Pons (tissue), 1 donor: ENCODE data around the gene FBXO10.
A peak's percentile ranks its signal among the peaks of the same experiment; 100 is the strongest.
"Not testable (repeated sequence)": the region's sequence is repeated elsewhere in the genome, so short reads cannot be mapped to it uniquely, and the experiment has no call there.

Experiments used
- DNase-seq: peaks from one replicate; pipeline ENCODE4 v3.0.0-alpha.2; 2016; ENCODE audit warnings: low spot score

FBXO10 gene

DNA sequence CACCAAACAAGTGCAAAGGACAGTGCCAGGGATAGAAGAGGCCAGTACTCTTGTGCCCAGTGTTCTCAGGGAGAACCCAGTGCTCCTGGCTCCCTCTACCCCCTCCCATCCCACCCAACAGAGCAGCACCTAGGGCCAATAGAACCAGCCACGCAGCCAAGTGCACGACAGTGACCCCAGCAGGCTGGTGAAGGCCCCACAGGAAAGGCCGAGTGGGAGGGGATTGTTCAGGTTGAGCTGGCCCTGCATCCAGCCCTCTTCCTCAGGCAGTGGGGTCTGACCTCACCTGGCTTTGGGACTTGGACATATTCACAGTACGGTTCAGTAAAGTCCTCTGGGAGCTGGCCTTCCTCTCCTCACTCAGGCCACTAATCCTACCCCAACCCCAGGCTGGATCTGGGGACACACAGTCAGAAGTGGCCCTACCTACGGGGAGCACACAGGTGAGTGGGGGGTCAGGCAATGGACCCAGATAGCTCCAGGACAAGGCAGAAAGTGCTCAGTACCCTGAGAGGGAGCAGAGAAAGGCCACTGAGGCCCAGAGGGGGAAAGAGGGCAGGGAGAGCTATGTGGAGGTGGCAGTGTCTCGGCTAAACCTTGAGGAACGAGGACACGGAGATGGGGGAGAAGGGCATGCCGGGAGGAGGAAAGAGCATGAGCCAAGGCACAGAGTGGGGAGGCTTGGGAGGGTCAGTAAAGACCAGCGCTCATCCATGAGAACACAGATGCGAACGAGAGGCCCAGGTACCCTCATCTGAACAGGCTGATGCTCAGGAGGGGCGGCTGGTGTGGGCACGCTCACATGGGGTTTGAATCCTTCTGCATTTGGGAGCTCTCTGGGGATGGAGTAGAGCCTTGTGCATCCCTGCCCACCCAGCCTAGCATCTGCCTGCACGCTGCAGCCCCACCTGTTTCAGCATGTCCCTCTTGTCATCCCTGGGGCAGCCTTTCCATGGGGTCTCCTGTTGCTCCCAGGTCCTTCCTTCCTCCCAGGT is 64.9 kb downstream of the FBXO10 start:
- no peak for DNase-seq

GRCh38 chr9:37510053-37510452 is 66.1 kb downstream of the FBXO10 start:
- DNase-seq = not testable (repeated sequence)

DNA sequence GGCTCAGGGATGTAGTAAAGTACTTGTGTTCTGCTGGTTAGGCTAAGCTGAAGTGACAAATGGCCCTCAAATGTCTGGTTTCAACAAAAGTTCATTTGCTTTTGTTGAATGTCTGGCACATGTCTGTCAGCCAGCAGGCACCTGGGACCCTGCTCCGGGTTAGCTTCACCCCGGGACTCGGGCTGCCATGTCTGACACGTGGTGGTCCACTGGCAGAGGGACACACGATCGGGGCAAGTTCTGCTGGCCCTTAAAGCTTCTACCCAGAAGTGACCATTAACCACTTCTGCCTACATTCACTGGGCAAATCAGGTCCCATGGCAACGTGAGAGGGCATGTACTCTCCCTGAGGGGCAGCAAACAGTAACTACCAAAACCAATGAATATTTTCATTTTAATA is 66.6 kb downstream of the FBXO10 start:
- DNase-seq = no peak

GRCh38 chr9:37508834-37509206 is 67.4 kb downstream of the FBXO10 start:
- DNase-seq = no peak

GRCh38 chr9:37508135-37508833 is 67.9 kb downstream of the FBXO10 start:
- DNase-seq = no peak

GRCh38 chr9:37507566-37508134 is 68.5 kb downstream of the FBXO10 start:
- no peak for DNase-seq

- DNase-seq = no peak
Observed at GRCh38 chr9:37504605-37505004, 71.6 kb downstream of the FBXO10 start.

- no peak for DNase-seq
Observed at GRCh38 chr9:37503736-37504135, 72.4 kb downstream of the FBXO10 start.

DNA sequence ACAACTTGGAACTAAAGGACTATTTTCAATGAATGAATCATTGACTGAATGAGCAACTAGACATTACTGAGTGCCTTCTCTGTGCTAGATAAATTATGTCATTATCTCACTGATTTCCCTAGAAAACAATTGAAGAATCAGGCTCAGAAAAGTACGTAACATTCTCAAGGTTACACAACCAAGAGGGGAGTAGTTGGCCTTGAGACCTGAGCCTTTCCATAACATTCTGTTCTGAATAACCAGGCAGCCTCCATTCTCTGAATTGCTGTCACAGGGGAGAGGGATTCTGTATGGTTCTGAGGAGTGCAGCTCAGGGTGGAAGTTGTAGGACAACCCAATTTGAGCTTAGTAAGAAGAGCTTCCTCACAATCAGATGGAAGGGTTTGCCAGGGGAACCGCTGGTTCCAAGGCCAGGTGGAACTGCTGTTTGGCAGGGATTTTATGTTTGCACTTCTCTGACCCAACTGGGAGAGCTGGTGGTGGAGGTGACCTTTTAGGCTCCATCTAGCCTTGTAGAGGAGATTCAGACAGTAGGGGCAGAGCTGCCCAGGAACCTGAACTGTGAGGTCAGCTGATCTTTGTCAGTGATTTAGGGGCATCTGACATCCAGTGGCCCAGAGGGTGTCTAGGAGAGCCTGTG is 74.1 kb downstream of the FBXO10 start:
- no peak for DNase-seq

DNA sequence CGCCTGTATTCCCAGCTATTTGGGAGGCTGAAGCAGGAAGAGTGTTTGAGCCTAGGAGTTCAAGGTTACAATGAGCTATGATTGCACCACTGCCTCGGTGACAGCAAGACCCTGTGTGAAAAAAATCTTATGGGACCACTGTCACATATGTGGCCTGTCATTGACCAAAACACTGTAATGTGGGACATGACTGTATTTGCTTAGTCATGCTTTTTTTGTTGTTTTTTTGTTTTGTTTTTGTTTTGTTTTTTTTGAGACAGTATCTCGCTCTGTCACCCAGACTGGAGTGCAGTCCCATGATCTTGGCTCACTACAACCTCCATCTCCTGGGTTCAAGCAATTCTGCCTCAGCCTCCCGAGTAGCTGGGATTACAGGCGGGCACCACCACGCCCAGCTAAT is 76.9 kb downstream of the FBXO10 start:
- no peak for DNase-seq

DNA sequence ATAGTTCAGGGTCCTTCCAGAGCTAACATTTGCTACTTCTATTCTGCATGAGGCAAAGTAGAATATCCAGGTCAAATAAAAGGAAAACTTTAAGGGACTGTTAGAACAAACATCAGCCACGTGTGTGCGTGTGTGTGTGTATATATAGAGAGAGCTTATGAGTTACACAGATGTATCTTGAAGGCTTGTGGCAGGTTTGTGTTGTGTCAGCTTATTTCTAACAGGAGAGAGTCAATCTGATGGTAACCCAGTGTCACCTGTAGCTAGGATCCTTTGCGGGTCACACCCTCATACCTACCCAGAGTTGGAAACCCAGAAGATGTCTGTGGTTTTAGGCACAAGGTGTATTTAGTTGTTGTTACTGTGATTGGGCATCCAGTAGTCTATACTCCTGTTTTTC is 77.7 kb downstream of the FBXO10 start:
- no peak for DNase-seq

DNA sequence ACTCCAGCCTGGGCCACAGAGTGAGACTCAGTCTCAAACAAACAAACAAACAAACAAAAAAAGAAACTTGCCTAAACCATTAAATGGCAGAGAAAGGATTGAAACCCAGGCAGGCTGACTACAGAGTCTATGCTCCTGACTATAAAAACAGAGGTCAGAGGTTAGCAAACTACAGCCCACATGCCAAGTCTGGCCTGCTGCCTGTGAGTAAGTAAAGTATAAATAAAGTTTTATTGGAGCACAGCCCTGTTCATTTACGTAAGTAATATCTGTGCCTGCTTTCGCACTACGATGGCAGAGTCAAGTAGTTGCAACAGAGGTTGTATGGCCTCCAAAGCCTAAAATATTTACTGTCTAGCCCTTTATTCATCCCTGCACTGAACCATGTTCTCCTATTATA is 78.9 kb downstream of the FBXO10 start:
- DNase-seq = no peak

DNA sequence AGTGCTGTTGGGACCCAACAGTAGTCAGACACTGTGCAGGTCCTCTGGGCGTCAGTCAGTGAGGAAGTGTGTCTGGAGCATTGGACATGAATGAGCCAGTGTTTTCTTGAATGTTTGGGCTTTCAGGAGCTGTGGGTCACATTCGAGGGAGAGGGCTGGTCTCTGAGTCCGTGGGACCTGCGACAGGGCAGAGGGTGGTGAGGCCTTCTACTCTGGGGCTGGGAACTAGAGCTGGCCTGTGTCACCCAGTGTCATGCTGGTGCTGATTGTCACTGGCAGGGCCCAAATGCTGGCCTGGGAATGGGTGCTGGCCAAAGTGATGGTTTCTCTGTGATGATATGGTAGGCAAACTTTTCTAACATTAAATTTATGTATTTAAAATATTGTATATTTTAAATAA is 80.2 kb downstream of the FBXO10 start:
- DNase-seq = no peak

DNA sequence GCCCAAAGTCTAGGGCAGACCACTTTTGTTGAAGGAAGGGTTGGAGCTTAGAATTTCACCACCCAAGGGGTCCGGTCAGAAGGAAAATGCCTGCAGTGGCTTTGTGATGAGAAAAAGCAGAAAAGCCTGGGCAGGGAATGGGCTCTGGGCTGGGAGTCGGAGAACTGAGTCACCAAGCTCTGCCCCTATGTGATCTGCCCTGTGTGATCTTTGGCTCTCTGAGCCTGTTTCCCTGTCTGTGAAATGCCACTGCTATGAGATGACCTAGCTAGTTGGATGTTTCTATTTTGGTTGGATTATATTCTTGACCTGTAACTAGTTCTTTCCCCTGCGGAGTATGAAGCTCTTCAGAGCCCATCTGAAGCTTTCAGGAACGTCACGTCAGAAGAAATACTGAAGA is 80.6 kb downstream of the FBXO10 start:
- DNase-seq = no peak

DNA sequence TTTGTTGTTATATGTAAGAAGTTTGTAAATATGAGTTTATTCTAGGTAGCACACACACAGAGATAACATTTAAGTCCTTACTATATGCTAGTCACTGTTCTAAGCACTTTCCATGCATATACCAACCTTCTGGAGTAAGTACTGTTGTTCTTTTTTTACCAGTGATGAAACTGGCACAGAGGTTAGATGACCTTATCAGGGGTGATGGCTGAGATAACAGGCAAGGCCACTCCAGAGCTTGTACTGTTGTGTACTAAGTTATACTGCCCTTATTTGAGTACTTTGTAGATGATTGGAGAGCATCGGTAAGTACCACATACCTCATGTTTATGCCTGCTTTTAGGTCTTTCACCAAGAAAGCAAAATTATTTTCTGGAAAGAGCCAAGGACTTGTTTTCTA is 84.2 kb downstream of the FBXO10 start:
- DNase-seq = no peak

DNA sequence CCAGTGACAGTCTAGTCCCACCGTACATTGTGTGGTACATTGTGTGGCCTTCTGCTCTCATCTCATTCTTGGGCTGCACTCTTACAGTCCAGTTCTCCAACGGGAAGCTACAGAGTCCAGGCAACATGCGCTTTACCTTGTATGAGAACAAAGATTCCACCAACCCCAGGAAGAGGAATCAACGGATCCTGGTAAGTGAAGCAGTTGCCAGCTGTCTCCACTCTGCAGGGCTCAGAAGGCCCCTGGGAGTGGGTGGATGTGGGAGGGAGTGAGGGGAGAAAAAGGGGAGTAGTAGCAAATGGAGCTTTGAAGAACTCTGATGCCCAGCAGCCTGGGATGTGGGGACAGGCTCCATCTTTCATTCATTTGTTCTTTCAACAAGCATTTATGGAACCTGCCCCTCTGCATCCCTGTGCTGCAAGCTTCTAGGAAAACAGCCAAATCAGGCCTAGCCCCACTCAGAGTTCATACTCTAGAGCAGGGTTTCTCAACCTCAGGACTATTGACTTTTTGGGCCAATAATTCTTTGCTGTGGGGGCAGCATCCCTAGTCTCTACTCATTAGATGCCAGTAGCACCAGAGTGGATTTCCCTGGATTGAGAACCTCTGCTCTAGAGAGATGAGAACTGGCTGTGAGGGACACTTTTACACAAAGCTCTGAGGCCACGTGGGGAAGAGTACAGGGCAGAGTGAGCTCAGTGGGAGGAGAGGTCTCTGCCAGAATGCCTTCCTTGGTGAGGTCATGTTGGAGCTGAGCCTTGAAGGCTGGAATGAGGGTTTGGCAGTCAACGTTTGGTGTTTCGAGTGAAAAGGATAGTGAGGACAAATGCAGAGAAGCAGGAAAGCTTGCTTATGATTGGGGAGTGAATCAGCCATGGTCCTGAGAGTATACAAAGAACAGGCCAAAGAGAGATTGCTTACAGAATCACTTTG is 89.3 kb downstream of the FBXO10 start:
- peak; percentile 57 for DNase-seq

GRCh38 chr9:37486256-37486615 is 89.9 kb downstream of the FBXO10 start:
- no peak for DNase-seq

DNA sequence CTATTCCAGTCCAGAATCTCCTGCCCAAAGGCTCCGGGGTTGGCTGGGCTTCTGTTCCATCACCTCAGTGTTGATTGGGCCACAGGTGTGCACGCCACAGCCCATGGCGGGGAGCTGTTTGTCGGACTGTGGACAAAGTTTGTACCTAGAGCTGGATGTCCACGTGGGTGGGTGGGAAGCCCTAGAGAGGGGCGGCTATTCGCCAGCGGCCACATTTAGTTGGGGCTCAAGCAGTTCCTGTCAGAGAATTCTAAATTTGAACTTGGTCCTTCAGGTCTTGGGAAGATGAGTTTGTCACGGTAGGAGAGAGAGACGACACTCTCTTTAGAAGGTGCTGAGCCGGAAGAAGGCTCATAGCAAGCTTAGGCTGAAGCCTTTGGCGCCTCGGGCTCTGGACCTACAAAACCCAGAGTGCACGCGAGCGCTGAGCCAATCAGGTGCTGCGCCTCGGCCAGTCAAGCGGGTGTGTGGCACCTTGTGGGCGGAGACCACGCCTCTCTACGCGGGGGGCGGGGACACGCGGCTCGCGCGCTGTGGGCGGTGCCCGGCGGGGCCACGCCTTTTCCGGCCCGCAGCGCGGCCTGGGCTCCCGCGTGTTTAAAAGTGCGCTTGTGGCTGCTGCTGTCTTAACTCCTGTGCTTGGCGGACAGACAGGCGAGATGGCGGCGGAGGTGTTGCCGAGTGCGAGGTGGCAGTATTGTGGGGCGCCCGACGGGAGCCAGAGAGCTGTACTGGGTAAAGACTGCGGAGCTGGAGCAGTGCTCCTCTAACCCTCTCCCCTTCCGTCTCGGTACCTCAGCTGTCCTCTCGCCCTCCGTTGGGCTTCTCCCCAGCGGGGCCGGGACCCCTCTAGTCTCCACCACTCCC is 90.6 kb downstream of the FBXO10 start, which contains the start of gene POLR1E:
Gene POLR1E (plus strand): TSS at position 560 of the 867 bp plus-strand sequence. CDS start 100 bp downstream, at position 660.
- DNase-seq = peak; percentile 88

- no peak for DNase-seq
Observed at GRCh38 chr9:37480759-37481158, 95.4 kb downstream of the FBXO10 start.

GRCh38 chr9:37477987-37478619 is 98.1 kb downstream of the FBXO10 start:
- DNase-seq = not testable (repeated sequence)
